ENCODE measurements around the gene UGT3A2. TPM values are rescaled to one million over a fixed set of nuclear protein-coding genes. Genes with fewer than 3 reads are reported as not detected.

UGT3A2 gene
- total and polyA plus RNA-seq, 2 of the 8 experiments (the other 6 are each of a cell fraction or from before 2014, with no cell fraction given): 19.4 to 28.8 TPM

DNA sequence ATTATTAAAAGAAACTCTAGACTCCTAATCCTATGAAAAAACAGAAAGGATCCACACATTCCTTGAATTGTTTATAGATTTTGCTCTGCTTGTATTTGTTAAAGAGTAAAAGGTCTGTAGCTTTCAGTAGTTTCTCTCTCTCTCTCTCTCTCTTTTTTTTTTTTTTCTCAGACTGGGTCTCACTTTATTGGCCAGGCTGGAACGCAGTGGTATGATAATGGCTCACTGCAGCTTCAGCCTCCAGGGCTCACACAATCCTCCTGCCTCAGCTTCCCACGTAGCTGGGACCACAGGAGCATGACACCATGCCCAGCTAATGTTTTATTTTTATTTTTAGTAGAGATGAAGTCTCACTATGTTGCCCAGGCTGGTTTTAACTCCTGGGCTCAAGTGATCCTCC is 9.3 kb downstream of the UGT3A2 start (continued):
- TF ChIP-seq, protein P1, sequence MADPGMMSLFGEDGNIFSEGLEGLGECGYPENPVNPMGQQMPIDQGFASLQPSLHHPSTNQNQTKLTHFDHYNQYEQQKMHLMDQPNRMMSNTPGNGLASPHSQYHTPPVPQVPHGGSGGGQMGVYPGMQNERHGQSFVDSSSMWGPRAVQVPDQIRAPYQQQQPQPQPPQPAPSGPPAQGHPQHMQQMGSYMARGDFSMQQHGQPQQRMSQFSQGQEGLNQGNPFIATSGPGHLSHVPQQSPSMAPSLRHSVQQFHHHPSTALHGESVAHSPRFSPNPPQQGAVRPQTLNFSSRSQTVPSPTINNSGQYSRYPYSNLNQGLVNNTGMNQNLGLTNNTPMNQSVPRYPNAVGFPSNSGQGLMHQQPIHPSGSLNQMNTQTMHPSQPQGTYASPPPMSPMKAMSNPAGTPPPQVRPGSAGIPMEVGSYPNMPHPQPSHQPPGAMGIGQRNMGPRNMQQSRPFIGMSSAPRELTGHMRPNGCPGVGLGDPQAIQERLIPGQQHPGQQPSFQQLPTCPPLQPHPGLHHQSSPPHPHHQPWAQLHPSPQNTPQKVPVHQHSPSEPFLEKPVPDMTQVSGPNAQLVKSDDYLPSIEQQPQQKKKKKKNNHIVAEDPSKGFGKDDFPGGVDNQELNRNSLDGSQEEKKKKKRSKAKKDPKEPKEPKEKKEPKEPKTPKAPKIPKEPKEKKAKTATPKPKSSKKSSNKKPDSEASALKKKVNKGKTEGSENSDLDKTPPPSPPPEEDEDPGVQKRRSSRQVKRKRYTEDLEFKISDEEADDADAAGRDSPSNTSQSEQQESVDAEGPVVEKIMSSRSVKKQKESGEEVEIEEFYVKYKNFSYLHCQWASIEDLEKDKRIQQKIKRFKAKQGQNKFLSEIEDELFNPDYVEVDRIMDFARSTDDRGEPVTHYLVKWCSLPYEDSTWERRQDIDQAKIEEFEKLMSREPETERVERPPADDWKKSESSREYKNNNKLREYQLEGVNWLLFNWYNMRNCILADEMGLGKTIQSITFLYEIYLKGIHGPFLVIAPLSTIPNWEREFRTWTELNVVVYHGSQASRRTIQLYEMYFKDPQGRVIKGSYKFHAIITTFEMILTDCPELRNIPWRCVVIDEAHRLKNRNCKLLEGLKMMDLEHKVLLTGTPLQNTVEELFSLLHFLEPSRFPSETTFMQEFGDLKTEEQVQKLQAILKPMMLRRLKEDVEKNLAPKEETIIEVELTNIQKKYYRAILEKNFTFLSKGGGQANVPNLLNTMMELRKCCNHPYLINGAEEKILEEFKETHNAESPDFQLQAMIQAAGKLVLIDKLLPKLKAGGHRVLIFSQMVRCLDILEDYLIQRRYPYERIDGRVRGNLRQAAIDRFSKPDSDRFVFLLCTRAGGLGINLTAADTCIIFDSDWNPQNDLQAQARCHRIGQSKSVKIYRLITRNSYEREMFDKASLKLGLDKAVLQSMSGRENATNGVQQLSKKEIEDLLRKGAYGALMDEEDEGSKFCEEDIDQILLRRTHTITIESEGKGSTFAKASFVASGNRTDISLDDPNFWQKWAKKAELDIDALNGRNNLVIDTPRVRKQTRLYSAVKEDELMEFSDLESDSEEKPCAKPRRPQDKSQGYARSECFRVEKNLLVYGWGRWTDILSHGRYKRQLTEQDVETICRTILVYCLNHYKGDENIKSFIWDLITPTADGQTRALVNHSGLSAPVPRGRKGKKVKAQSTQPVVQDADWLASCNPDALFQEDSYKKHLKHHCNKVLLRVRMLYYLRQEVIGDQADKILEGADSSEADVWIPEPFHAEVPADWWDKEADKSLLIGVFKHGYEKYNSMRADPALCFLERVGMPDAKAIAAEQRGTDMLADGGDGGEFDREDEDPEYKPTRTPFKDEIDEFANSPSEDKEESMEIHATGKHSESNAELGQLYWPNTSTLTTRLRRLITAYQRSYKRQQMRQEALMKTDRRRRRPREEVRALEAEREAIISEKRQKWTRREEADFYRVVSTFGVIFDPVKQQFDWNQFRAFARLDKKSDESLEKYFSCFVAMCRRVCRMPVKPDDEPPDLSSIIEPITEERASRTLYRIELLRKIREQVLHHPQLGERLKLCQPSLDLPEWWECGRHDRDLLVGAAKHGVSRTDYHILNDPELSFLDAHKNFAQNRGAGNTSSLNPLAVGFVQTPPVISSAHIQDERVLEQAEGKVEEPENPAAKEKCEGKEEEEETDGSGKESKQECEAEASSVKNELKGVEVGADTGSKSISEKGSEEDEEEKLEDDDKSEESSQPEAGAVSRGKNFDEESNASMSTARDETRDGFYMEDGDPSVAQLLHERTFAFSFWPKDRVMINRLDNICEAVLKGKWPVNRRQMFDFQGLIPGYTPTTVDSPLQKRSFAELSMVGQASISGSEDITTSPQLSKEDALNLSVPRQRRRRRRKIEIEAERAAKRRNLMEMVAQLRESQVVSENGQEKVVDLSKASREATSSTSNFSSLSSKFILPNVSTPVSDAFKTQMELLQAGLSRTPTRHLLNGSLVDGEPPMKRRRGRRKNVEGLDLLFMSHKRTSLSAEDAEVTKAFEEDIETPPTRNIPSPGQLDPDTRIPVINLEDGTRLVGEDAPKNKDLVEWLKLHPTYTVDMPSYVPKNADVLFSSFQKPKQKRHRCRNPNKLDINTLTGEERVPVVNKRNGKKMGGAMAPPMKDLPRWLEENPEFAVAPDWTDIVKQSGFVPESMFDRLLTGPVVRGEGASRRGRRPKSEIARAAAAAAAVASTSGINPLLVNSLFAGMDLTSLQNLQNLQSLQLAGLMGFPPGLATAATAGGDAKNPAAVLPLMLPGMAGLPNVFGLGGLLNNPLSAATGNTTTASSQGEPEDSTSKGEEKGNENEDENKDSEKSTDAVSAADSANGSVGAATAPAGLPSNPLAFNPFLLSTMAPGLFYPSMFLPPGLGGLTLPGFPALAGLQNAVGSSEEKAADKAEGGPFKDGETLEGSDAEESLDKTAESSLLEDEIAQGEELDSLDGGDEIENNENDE (IDR thresholded peaks at IDR 0.05; ENCODE audit: insufficient replicate concordance, low read length): no peak
- TF ChIP-seq POU5F1 (IDR thresholded peaks at IDR 0.05; ENCODE audit: low read depth, low read length) (no peak), KDM1A (IDR thresholded peaks at IDR 0.05; ENCODE audit: borderline replicate concordance, low read length) (no peak), NANOG (IDR thresholded peaks at IDR 0.05; ENCODE audit: insufficient read depth, low read depth, low read length, poor library complexity, severe bottlenecking) (no peak), CREB1 (IDR thresholded peaks at IDR 0.05) (no peak), GABPA (IDR thresholded peaks at IDR 0.05; ENCODE audit: borderline replicate concordance, insufficient read depth, low read length) (no peak), NRF1 (IDR thresholded peaks at IDR 0.05; ENCODE audit: low read depth, low read length) (no peak), GTF2F1 (IDR thresholded peaks at IDR 0.05; ENCODE audit: borderline replicate concordance, low read depth, low read length) (no peak), RAD21 (IDR thresholded peaks at IDR 0.05 in 1 of 2, conservative IDR thresholded peaks at IDR 0.05 in 1 of 2; ENCODE audit: low read depth in 2 of 2, low read length in 2 of 2) (no peak), SRF (IDR thresholded peaks at IDR 0.05; ENCODE audit: low read depth, low read length) (no peak), MAFK (IDR thresholded peaks at IDR 0.05; ENCODE audit: low read depth, low read length) (no peak), POLR2AphosphoS5 (IDR thresholded peaks at IDR 0.05; ENCODE audit: low read depth, low read length) (no peak)

All from H1 (cell line).